A549 (cell line): ENCODE measurements around the gene PPL. TPM values are rescaled to one million over a fixed set of nuclear protein-coding genes. Genes with fewer than 3 reads are reported as not detected.
A peak's percentile ranks its signal among the peaks of the same experiment; 100 is the strongest.

Experiments used
- ATAC-seq, 2 experiments: fragments of 200-7000 bp in 1 of 2; fragments of >200 bp in 1 of 2; cut with Nextera tagmentation in 1 of 2; cut with Tn5 transposase in 1 of 2; 3 replicates each; pipeline versions ENCODE4 v1.8.0 to v1.9.1; 2018 to 2020; ENCODE audit warnings: mild to moderate bottlenecking in 1 of 2, moderate library complexity in 1 of 2
- CTCF ChIA-PET: fragments of 300-600 bp; sonication (Branson Sonifier 250); formaldehyde crosslinking; extraction: SDS; loops from one replicate; lab custom pipeline; 2021; ENCODE audit warnings: antibody characterized with exemption, inconsistent platforms; lab: Yijun Ruan, JAX
- POLR2A ChIA-PET: fragments of 350-600 bp; formaldehyde crosslinking; extraction: SDS; loops from one replicate; lab custom pipeline; 2021; ENCODE audit warnings: antibody characterized with exemption, inconsistent platforms; lab: Yijun Ruan, JAX
- DNase-seq, 2 experiments: peaks; one replicate each; pipeline versions ENCODE4 v3.0.0 to v3.0.0-alpha.2; 2011 to 2016; ENCODE audit warnings: low read depth in 1 of 2, low spot score in 1 of 2
- FAIRE-seq: peaks from 2 replicates; lab custom pipeline; 2011; peaks lifted over from hg19 to GRCh38; lab: Jason Lieb, UNC
- H3K27ac ChIP-seq, 2 experiments: fragments of >200 bp; sonication (Bioruptor Twin); formaldehyde crosslinking; 3 replicates each; pipeline ENCODE4 v1.5.1; 2016 to 2017
- H3K4me1 ChIP-seq: fragments of >200 bp; sonication (Bioruptor Twin); formaldehyde crosslinking; 3 replicates; pipeline ENCODE4 v1.6.1; 2016
- H3K4me2 ChIP-seq: fragments of >200 bp; sonication (Bioruptor Twin); formaldehyde crosslinking; 3 replicates; pipeline ENCODE4 v1.6.1; 2016
- H3K4me3 ChIP-seq: fragments of >200 bp; sonication (Bioruptor Twin); formaldehyde crosslinking; 3 replicates; pipeline ENCODE4 v1.5.1; 2016
- H3K9me3 ChIP-seq: fragments of >200 bp; sonication (Bioruptor Twin); formaldehyde crosslinking; 3 replicates; pipeline ENCODE4 v1.6.1; 2016
- CBX2 ChIP-seq: fragments of 200-600 bp; sonication (generic); IDR thresholded peaks from 2 replicates; pipeline ENCODE4 v1.6.1; 2016; ENCODE audit warnings: low read depth, mild to moderate bottlenecking, borderline replicate concordance
- GATA3 ChIP-seq: IDR thresholded peaks from 2 replicates; pipeline ENCODE4 v1.6.1; 2012; ENCODE audit warnings: borderline replicate concordance
- HEYL ChIP-seq: fragments of 250-450 bp; sonication (Bioruptor Pico); IDR thresholded peaks from 2 replicates; pipeline ENCODE4 v1.8.0; 2021; ENCODE audit warnings: mild to moderate bottlenecking, moderate library complexity
- HOXA7 ChIP-seq: fragments of 250-450 bp; sonication (Bioruptor Pico); IDR thresholded peaks from 2 replicates; pipeline ENCODE4 v1.5.0; 2020; ENCODE audit warnings: mild to moderate bottlenecking, moderate library complexity
- HOXB5 ChIP-seq: fragments of 250-450 bp; sonication (Bioruptor Pico); IDR thresholded peaks from 2 replicates; pipeline ENCODE4 v1.5.0; 2020; ENCODE audit warnings: mild to moderate bottlenecking, moderate library complexity
- JUNB ChIP-seq: fragments of >200 bp; sonication (Bioruptor Twin); formaldehyde crosslinking; IDR thresholded peaks from 2 replicates; pipeline ENCODE4 v1.6.1; 2016
- KDM5A ChIP-seq: fragments of 200-600 bp; sonication (generic); IDR thresholded peaks from 2 replicates; pipeline ENCODE4 v1.6.1; 2016; ENCODE audit warnings: antibody characterized with exemption, mild to moderate bottlenecking
- MAFK ChIP-seq: fragments of 450-650 bp; IDR thresholded peaks from 2 replicates; pipeline ENCODE4 v1.6.1; 2014; ENCODE audit not compliant: partially characterized antibody
- MAZ ChIP-seq: fragments of 150-350 bp; IDR thresholded peaks from 2 replicates; pipeline ENCODE4 v1.6.1; 2014; ENCODE audit warnings: antibody characterized with exemption, low read depth, low read length, borderline replicate concordance
- RCOR1 ChIP-seq: fragments of 150-350 bp; IDR thresholded peaks from 2 replicates; pipeline ENCODE4 v1.6.1; 2014; ENCODE audit warnings: antibody characterized with exemption, low read length, low read depth
- RNF2 ChIP-seq: fragments of 200-600 bp; sonication (generic); IDR thresholded peaks from 2 replicates; pipeline ENCODE4 v1.6.1; 2016; ENCODE audit warnings: low read depth, mild to moderate bottlenecking, antibody characterized with exemption, moderate library complexity, borderline replicate concordance
- ZC3H11A ChIP-seq: fragments of 450-650 bp; IDR thresholded peaks from 2 replicates; pipeline ENCODE4 v1.6.1; 2014; ENCODE audit warnings: antibody characterized with exemption, mild to moderate bottlenecking
- WGBS: methylation state at CpG from one replicate; pipeline ENCODE4 v1.1.6; 2017; ENCODE audit errors: missing lambda C conversion rate; 5-methylcytosine and 5-hydroxymethylcytosine counted together
- polyA plus RNA-seq, 4 experiments: library from polyadenylated mRNA; depleted of rRNA in 3 of 4; stranded (reverse); fragments of >200 nt; fragmentation: RNase III in 1 of 4; extraction: RNeasy Plus Mini Kit Qiagen cat#74134 plus additional on column Dnase treatment in 1 of 4; gene quantifications; 2 replicates in 3 of 4; 3 replicates in 1 of 4; pipeline ENCODE4 v1.2.3, GENCODE V29; 2011 to 2017
- TF ChIP-seq, protein P1 (sequence below): IDR thresholded peaks from 2 replicates; pipeline ENCODE4 v1.6.1; 2012
- TF ChIP-seq, protein P2 (sequence below): fragments of >200 bp; sonication (Bioruptor Twin); formaldehyde crosslinking; IDR thresholded peaks from 3 replicates; pipeline ENCODE4 v1.5.1; 2016
- TF ChIP-seq, protein P3 (sequence below): fragments of 250-450 bp; sonication (Bioruptor Pico); IDR thresholded peaks from 2 replicates; pipeline ENCODE4 v1.5.0; 2020; ENCODE audit warnings: low read depth, mild to moderate bottlenecking, moderate library complexity
- TF ChIP-seq, protein P4 (sequence below): fragments of 200-600 bp; sonication (generic); IDR thresholded peaks from 2 replicates; pipeline ENCODE4 v1.6.1; 2016; ENCODE audit warnings: antibody characterized with exemption, mild to moderate bottlenecking, moderate library complexity
- TF ChIP-seq, protein P5 (sequence below): fragments of 150-350 bp; IDR thresholded peaks from 2 replicates; pipeline ENCODE4 v1.6.1; 2014; ENCODE audit warnings: low read depth, mild to moderate bottlenecking, low read length
- TF ChIP-seq, protein P6 (sequence below): fragments of 450-650 bp; IDR thresholded peaks from 2 replicates; pipeline ENCODE4 v1.6.1; 2014; ENCODE audit warnings: antibody characterized with exemption
- TF ChIP-seq, protein P7 (sequence below): fragments of >200 bp; sonication (Bioruptor Twin); formaldehyde crosslinking; IDR thresholded peaks from 3 replicates; pipeline ENCODE4 v1.6.1; 2016
- TF ChIP-seq, protein P8 (sequence below): fragments of >200 bp; sonication (Bioruptor Twin); formaldehyde crosslinking; IDR thresholded peaks from 2 replicates; pipeline ENCODE4 v1.6.1; 2016

The PPL gene
- polyA plus RNA-seq, 2 of the 4 experiments (the other 2 are of a cell fraction) = 1.8 to 2.6 TPM

DNA sequence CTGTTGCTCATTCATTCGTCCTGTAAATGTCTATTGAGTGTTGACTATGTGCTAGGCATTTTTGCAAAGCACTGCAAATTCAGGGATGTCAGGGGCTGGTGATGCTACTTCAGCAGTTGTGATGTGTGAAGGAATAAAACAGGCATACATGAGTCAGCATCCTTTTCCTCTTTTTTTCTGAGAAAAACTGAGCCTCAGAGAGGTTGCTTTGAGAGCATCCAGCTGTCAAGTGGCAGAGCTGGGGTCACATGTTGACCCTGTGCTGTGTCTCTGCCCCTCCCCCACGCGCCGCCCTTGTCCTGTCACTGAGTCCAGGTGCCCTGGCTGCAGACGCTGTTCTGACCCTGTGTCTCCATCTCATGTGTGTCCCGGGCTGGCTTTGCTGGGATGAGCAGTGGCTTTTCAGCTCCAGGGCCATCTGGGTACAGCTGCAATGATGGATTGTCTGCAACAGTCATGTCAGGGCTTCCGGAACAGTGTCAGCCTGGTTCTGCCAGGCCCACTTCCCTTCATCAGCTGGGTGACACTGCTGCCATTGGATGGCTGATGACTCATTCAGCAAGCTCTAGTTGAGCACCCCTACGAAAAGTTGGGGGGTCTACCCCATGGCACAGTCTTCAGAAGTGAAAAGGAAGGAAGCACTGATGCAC is 36.1 kb upstream of the PPL start:
- POLR2A ChIA-PET = no interaction called here
- CTCF ChIA-PET = interaction anchor here (0.6 to 1.0 kb wide), 2 partner anchors 16 to 17 kb away, joined by 3 read pairs; no protein-coding TSS in a partner anchor
- Histone ChIP-seq H3K9me3 (no peaks in the 10 kb centered on the region), H3K27ac (no peak overlapping the region), H3K4me3 (no peak overlapping the region), H3K4me1 (no peaks in the 10 kb centered on the region), H3K4me2 (no peak overlapping the region)
- DNase-seq (no peak), FAIRE-seq (no peak), ATAC-seq (no peak)
- TF ChIP-seq MAZ = no peak
- peak; percentile 24 for TF ChIP-seq MAFK
- TF ChIP-seq HOXB5 (CRISPR knock-in tag) = no peak
- TF ChIP-seq, protein P1, sequence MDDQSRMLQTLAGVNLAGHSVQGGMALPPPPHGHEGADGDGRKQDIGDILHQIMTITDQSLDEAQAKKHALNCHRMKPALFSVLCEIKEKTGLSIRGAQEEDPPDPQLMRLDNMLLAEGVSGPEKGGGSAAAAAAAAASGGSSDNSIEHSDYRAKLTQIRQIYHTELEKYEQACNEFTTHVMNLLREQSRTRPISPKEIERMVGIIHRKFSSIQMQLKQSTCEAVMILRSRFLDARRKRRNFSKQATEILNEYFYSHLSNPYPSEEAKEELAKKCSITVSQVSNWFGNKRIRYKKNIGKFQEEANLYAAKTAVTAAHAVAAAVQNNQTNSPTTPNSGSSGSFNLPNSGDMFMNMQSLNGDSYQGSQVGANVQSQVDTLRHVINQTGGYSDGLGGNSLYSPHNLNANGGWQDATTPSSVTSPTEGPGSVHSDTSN = no peak
- TF ChIP-seq, protein P2, sequence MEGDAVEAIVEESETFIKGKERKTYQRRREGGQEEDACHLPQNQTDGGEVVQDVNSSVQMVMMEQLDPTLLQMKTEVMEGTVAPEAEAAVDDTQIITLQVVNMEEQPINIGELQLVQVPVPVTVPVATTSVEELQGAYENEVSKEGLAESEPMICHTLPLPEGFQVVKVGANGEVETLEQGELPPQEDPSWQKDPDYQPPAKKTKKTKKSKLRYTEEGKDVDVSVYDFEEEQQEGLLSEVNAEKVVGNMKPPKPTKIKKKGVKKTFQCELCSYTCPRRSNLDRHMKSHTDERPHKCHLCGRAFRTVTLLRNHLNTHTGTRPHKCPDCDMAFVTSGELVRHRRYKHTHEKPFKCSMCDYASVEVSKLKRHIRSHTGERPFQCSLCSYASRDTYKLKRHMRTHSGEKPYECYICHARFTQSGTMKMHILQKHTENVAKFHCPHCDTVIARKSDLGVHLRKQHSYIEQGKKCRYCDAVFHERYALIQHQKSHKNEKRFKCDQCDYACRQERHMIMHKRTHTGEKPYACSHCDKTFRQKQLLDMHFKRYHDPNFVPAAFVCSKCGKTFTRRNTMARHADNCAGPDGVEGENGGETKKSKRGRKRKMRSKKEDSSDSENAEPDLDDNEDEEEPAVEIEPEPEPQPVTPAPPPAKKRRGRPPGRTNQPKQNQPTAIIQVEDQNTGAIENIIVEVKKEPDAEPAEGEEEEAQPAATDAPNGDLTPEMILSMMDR = no peak
- TF ChIP-seq HOXA7 (CRISPR knock-in tag) = no peak
- TF ChIP-seq RNF2 = no peak
- 35% methylated on average over 8 of the region's 8 CpGs for WGBS

DNA sequence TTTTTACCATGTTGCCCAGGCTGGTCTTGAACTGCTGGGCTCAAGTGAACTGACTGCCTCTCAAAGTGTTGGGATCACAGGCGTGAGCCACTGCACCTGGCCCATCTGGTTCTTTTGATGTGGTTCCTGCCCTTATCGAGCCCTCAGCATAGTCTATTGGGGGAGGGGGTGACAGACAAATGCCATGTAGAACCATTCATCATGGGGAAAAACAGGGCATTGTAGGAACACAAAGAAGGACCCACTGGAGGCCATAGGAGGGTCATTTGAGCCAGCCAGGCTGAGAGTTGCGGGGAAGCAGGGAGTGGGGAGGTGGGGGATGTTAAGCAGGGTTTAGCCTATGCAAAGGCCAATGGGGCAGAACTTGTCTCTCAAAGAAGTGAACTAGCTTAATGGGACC is 33.1 kb upstream of the PPL start:
- no peak for TF ChIP-seq HEYL (CRISPR knock-in tag)
- no peak for TF ChIP-seq RCOR1
- no peak for TF ChIP-seq CBX2
- TF ChIP-seq MAFK = no peak
- TF ChIP-seq, protein P3, sequence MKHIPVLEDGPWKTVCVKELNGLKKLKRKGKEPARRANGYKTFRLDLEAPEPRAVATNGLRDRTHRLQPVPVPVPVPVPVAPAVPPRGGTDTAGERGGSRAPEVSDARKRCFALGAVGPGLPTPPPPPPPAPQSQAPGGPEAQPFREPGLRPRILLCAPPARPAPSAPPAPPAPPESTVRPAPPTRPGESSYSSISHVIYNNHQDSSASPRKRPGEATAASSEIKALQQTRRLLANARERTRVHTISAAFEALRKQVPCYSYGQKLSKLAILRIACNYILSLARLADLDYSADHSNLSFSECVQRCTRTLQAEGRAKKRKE = no peak
- TF ChIP-seq, protein P4, sequence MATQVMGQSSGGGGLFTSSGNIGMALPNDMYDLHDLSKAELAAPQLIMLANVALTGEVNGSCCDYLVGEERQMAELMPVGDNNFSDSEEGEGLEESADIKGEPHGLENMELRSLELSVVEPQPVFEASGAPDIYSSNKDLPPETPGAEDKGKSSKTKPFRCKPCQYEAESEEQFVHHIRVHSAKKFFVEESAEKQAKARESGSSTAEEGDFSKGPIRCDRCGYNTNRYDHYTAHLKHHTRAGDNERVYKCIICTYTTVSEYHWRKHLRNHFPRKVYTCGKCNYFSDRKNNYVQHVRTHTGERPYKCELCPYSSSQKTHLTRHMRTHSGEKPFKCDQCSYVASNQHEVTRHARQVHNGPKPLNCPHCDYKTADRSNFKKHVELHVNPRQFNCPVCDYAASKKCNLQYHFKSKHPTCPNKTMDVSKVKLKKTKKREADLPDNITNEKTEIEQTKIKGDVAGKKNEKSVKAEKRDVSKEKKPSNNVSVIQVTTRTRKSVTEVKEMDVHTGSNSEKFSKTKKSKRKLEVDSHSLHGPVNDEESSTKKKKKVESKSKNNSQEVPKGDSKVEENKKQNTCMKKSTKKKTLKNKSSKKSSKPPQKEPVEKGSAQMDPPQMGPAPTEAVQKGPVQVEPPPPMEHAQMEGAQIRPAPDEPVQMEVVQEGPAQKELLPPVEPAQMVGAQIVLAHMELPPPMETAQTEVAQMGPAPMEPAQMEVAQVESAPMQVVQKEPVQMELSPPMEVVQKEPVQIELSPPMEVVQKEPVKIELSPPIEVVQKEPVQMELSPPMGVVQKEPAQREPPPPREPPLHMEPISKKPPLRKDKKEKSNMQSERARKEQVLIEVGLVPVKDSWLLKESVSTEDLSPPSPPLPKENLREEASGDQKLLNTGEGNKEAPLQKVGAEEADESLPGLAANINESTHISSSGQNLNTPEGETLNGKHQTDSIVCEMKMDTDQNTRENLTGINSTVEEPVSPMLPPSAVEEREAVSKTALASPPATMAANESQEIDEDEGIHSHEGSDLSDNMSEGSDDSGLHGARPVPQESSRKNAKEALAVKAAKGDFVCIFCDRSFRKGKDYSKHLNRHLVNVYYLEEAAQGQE = no peak
- ChIA-PET POLR2A (no interaction called here), CTCF (interaction anchor here (0.5 to 1.3 kb wide), 2 partner anchors 122 to 249 kb away, joined by 3 read pairs; no protein-coding TSS in a partner anchor)
- ATAC-seq = no peak
- Histone ChIP-seq H3K27ac (no peak overlapping the region), H3K4me1 (no peaks in the 10 kb centered on the region), H3K4me2 (no peak overlapping the region), H3K9me3 (no peaks in the 10 kb centered on the region), H3K4me3 (no peak overlapping the region)
- WGBS = 47% methylated on average over 3 of the region's 3 CpGs
- FAIRE-seq = no peak
- DNase-seq = no peak

DNA sequence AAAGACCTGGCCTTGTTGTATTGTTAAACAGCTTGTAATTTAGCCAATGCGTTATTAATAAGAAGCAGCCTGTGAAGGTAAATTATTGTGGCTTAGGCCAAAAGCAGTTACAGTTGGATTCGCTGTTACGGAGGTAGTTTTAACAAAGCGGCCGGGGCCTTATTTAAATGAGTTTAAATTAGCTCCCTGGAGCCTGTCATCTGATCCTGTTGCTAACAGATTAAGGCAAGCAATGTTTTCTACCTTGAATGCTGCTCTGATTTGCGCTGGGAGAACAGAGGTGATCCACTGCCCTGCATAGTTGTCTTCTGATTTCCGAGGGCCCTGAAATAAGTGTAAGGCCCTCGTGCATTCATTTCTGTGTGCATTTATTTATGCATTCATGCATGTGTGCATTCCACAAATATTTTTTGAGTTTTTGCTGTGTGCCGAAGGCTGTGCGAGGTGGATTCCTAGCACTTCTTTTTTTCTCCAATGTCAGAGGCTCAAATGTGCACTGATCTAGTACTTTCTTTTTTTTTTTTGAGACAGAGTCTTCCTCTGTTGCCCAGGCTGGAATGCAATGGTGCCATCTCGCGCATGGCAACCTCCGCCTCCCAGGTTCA is 32.0 kb upstream of the PPL start:
- DNase-seq (no peak), ATAC-seq (no peak), FAIRE-seq (no peak)
- 80% methylated on average over 13 of the region's 13 CpGs for WGBS
- CTCF ChIA-PET = interaction anchor here (0.5 to 1.2 kb wide), 3 partner anchors 10 to 1531 kb away, joined by 3 read pairs; no protein-coding TSS in a partner anchor
- Histone ChIP-seq H3K27ac (no peak overlapping the region), H3K4me1 (no peaks in the 10 kb centered on the region), H3K4me2 (no peak overlapping the region), H3K4me3 (no peak overlapping the region), H3K9me3 (no peaks in the 10 kb centered on the region)
- POLR2A ChIA-PET = no interaction called here
- TF ChIP-seq MAFK (no peak), GATA3 (no peak), KDM5A (no peak), ZC3H11A (no peak), JUNB (no peak), RCOR1 (no peak)
- TF ChIP-seq, protein P5, sequence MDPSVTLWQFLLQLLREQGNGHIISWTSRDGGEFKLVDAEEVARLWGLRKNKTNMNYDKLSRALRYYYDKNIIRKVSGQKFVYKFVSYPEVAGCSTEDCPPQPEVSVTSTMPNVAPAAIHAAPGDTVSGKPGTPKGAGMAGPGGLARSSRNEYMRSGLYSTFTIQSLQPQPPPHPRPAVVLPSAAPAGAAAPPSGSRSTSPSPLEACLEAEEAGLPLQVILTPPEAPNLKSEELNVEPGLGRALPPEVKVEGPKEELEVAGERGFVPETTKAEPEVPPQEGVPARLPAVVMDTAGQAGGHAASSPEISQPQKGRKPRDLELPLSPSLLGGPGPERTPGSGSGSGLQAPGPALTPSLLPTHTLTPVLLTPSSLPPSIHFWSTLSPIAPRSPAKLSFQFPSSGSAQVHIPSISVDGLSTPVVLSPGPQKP = no peak
- TF ChIP-seq, protein P6, sequence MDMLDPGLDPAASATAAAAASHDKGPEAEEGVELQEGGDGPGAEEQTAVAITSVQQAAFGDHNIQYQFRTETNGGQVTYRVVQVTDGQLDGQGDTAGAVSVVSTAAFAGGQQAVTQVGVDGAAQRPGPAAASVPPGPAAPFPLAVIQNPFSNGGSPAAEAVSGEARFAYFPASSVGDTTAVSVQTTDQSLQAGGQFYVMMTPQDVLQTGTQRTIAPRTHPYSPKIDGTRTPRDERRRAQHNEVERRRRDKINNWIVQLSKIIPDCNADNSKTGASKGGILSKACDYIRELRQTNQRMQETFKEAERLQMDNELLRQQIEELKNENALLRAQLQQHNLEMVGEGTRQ = no peak
- TF ChIP-seq, protein P7, sequence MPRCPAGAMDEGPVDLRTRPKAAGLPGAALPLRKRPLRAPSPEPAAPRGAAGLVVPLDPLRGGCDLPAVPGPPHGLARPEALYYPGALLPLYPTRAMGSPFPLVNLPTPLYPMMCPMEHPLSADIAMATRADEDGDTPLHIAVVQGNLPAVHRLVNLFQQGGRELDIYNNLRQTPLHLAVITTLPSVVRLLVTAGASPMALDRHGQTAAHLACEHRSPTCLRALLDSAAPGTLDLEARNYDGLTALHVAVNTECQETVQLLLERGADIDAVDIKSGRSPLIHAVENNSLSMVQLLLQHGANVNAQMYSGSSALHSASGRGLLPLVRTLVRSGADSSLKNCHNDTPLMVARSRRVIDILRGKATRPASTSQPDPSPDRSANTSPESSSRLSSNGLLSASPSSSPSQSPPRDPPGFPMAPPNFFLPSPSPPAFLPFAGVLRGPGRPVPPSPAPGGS = no peak
- TF ChIP-seq, protein P8, sequence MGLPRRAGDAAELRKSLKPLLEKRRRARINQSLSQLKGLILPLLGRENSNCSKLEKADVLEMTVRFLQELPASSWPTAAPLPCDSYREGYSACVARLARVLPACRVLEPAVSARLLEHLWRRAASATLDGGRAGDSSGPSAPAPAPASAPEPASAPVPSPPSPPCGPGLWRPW = no peak
